Esophagus muscularis mucosa (tissue), 4 donors: Measurements from ENCODE around the gene GYPE. TPM values are rescaled to one million over a fixed set of nuclear protein-coding genes. Genes with fewer than 3 reads are reported as not detected.
"Not testable (repeated sequence)": the region's sequence is repeated elsewhere in the genome, so short reads cannot be mapped to it uniquely, and the experiment has no call there.

Experiments
- DNase-seq: peaks from one replicate; pipeline ENCODE4 v3.0.0-alpha.2; 2017; ENCODE audit errors: extremely low spot score
- H3K27ac ChIP-seq, 4 donors: fragments of 200-600 bp; sonication (generic); replicated peaks in 1 of 4; 1 replicate in 3 of 4; 2 replicates in 1 of 4; pipeline ENCODE4 v1.5.1; 2016 to 2019; ENCODE audit warnings: mild to moderate bottlenecking in 1 of 4
- H3K27me3 ChIP-seq, 4 donors: fragments of 200-600 bp; sonication (generic); one replicate each; pipeline versions ENCODE4 v1.5.1 to v1.6.0; 2016 to 2019
- H3K36me3 ChIP-seq, 4 donors: fragments of 200-600 bp; sonication (generic); one replicate each; pipeline ENCODE4 v1.5.1; 2016 to 2019
- H3K4me1 ChIP-seq, 4 donors: fragments of 200-600 bp; sonication (generic); one replicate each; pipeline ENCODE4 v1.5.1; 2016 to 2019
- H3K4me3 ChIP-seq, 4 donors: fragments of 200-600 bp; sonication (generic); 1 replicate in 2 of 4; 2 replicates in 2 of 4; pipeline ENCODE4 v1.5.1; 2016 to 2019; ENCODE audit warnings: mild to moderate bottlenecking in 4 of 4, moderate library complexity in 1 of 4
- H3K9me3 ChIP-seq, 4 donors: fragments of 200-600 bp; sonication (generic); 1 replicate in 3 of 4; 2 replicates in 1 of 4; pipeline ENCODE4 v1.5.1; 2016 to 2019
- WGBS: methylation state at CpG from one replicate; pipeline ENCODE4 v1.1.5; 2018; 5-methylcytosine and 5-hydroxymethylcytosine counted together
- intact Hi-C: fragments of 100-400 bp; cut with DNase I; formaldehyde crosslinking; loops from one replicate; pipeline ENCODE4 v1.15.1; 2023
- total RNA-seq, 4 donors: library from RNA; depleted of rRNA; stranded (reverse); fragments of >200 nt; gene quantifications; one replicate each; pipeline versions ENCODE4 v1.1.0 to v1.2.1, GENCODE V29; 2016

The GYPE gene
- total RNA-seq, 4 donors from 2014 or later = 0.33 TPM; not detected in 3

DNA sequence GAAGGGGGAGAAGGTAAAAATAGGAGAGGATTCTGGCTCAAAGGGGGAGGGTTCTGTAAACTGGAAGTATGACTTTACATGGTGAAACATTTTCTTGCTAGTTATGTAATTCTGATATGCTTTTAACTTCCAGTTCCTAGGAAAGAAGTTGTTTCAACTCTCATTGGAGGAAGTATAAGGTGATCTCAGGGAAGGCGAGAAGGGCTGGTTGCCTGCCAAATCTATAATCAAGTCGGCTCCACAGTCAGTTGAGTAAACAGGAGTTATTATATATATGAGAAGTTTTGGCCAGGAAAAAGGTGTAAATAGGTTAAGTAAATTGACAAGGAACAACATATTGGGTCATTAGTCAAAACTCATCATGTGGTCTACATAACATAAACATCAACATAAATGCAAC, 56.1 kb downstream of the GYPE start:
- H3K9me3 ChIP-seq, H3K36me3 ChIP-seq, DNase-seq, H3K27me3 ChIP-seq, H3K4me1 ChIP-seq, intact Hi-C loops, H3K4me3 ChIP-seq, H3K27ac ChIP-seq: not testable (repeated sequence)
- WGBS = 73% methylated on average over 2 of the region's 2 CpGs

DNA sequence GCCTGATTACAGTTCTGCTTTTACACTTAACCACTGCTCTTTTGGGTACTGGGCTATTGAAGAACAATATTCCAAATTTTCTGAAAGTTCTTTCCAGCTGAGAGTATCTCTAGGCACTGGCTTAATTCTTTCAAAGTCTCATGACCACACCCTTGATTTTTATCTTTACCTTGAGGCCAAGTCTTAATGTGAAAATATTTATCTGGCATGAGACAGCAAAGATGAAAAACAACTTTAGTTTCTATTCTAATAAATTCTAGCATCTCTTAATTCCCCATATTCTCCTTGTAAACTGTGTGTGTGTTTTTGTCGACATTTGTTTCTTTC, 61.9 kb downstream of the GYPE start:
- 83% methylated on average over 1 of the region's 1 CpG for WGBS
- H3K36me3 ChIP-seq, H3K27ac ChIP-seq, DNase-seq, H3K4me1 ChIP-seq, H3K4me3 ChIP-seq, H3K27me3 ChIP-seq, H3K9me3 ChIP-seq, intact Hi-C loops: not testable (repeated sequence)

- H3K9me3 ChIP-seq, H3K36me3 ChIP-seq, H3K4me1 ChIP-seq, H3K27me3 ChIP-seq, H3K27ac ChIP-seq, intact Hi-C loops, DNase-seq, H3K4me3 ChIP-seq: not testable (repeated sequence)
- WGBS = 71% methylated on average over 3 of the region's 3 CpGs
Measured at GRCh38 chr4:143842624-143843505, 62.5 kb downstream of the GYPE start.

DNA sequence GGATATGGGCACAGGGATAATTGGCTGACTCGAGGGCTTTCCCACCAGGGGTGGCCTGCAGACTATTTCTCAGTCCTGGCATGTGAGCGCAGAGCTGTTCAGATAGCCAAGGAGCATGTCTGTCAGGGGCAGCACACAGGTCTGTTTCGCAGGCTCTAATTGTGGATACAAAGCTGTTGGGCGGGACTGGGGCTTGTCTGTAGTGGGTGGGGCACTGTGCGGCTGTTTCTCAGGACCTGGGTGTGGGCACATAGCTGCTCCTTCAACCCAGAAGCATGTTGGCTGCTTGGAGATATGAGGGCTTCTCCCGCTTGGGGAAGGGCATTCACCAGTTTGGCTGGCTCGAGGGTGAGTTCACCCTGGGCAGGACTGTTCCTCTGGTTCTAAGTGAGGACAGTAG, 65.9 kb downstream of the GYPE start:
- H3K27me3 ChIP-seq, intact Hi-C loops, H3K4me3 ChIP-seq, H3K9me3 ChIP-seq, H3K4me1 ChIP-seq, DNase-seq, H3K27ac ChIP-seq, H3K36me3 ChIP-seq: not testable (repeated sequence)
- WGBS = 95% methylated on average over 3 of the region's 7 CpGs

DNA sequence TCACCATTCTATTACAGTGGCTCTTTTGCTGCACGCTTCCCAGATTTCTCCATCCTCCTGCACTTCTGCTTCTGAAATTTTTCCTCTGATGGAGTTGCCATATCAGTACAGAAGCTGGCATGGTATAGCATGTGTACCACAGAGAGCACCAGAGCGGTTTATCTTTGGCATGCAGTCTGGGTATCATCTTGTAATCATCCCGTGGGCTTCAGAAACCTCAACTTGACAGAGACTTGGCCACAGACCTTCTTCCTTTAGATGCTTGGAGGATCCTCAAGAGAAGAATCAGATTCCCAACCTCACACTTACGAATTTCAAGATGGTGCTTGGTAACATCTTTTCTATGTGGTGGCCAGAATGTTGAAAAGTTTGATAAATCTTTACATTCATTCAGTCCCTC, 71.2 kb downstream of the GYPE start:
- intact Hi-C loops, DNase-seq, H3K36me3 ChIP-seq, H3K27ac ChIP-seq, H3K4me3 ChIP-seq, H3K4me1 ChIP-seq, H3K27me3 ChIP-seq: not testable (repeated sequence)
- peaks cover 0 to 14% (median 7%) of the 10 kb centered on the region in 4 donors for H3K9me3 ChIP-seq
- WGBS = 79% methylated on average over 4 of the region's 4 CpGs

- 83% methylated on average over 2 of the region's 2 CpGs for WGBS
- H3K4me1 ChIP-seq, H3K27me3 ChIP-seq, H3K36me3 ChIP-seq, intact Hi-C loops, H3K4me3 ChIP-seq, DNase-seq, H3K27ac ChIP-seq: not testable (repeated sequence)
- peaks cover 0 to 14% (median 7%) of the 10 kb centered on the region in 4 donors for H3K9me3 ChIP-seq
Measured at GRCh38 chr4:143833676-143834075, 71.7 kb downstream of the GYPE start.

DNA sequence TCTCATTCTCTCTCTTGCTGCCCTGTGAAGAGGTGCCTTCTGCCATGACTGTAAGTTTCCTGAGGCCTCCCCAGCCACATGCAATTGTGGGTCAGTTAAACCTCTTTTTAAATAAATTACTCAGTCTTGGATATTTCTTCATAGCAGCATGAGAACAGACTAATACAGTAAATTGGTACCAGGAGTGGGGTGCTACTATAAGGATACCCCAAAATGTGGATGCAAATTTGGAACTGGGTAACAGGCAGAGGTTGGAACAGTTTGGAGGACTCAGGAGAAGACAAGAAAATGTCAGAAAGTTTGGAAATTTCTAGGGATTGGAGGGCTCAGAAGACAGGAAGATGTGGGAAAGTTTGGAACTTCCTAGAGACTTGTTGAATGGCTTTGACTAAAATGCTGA, 74.8 kb downstream of the GYPE start:
- H3K9me3 ChIP-seq = peaks cover 0 to 14% (median 7%) of the 10 kb centered on the region in 4 donors
- DNase-seq, H3K36me3 ChIP-seq, H3K4me1 ChIP-seq, H3K27me3 ChIP-seq, H3K27ac ChIP-seq, intact Hi-C loops, H3K4me3 ChIP-seq: not testable (repeated sequence)

DNA sequence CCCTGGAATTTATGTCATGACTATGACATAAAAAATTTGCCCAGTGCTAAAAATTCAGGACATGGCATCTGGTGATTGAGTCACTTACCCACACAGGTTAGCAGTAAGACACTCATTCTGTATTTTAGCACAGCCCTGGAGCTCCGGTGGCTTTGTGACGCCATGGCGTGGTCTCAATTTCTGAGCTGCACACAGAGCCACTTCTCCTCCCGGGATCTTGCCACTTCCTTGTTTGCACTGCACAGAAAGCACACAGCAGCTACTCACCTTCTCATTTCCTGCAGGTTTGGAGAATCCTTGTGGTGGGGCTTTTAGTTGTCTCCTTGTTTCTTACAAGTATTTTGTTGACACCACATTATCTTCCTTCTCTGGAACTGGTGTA, 76.1 kb downstream of the GYPE start:
- H3K4me1 ChIP-seq, H3K4me3 ChIP-seq, H3K27me3 ChIP-seq, DNase-seq, intact Hi-C loops, H3K36me3 ChIP-seq, H3K27ac ChIP-seq: not testable (repeated sequence)
- H3K9me3 ChIP-seq = peaks cover 0 to 14% (median 7%) of the 10 kb centered on the region in 4 donors
- 79% methylated on average over 4 of the region's 4 CpGs for WGBS

Other genes with a start within 250 kb of the GYPE start
- not detected for gene FREM3, start 204.9 kb downstream of the GYPE start, total RNA-seq
- gene GYPB, start 113.8 kb upstream of the GYPE start, total RNA-seq = not detected
- gene GYPA, start 235.2 kb upstream of the GYPE start, total RNA-seq = not detected